ENCODE results near the gene CXCL13. TPM values are rescaled to one million over a fixed set of nuclear protein-coding genes. Genes with fewer than 3 reads are reported as not detected.

CXCL13 gene
- total RNA-seq, 1 donor from 2014 or later, result 1.0 TPM

- no peaks in the 10 kb centered on the region for H3K4me1 ChIP-seq (ENCODE audit: control insufficient read depth in 3 of 3, insufficient read depth in 3 of 3, low read length in 3 of 3)
- no peaks in the 10 kb centered on the region for H3K27me3 ChIP-seq (ENCODE audit: control insufficient read depth in 3 of 3, insufficient read depth in 3 of 3, low read length in 3 of 3)
- no peak overlapping the region for H3K9ac ChIP-seq (ENCODE audit: low read depth in 1 of 3, low read length in 3 of 3)
- H3K36me3 ChIP-seq (ENCODE audit: control insufficient read depth in 3 of 3, insufficient read depth in 3 of 3, low read length in 3 of 3), result no peaks in the 10 kb centered on the region
- no peak overlapping the region for H3K4me3 ChIP-seq (ENCODE audit: low read length in 3 of 3)
- H3K9me3 ChIP-seq (ENCODE audit: control insufficient read depth in 3 of 3, low read length in 3 of 3), result no peaks in the 10 kb centered on the region
- H3K27ac ChIP-seq (ENCODE audit: low read depth, low read length), result no peak overlapping the region
Observed at GRCh38 chr4:77600521-77601451, 4.8 kb upstream of the CXCL13 start.

GRCh38 chr4:77601614-77602187, 3.9 kb upstream of the CXCL13 start:
- no peaks in the 10 kb centered on the region for H3K4me1 ChIP-seq (ENCODE audit: control insufficient read depth in 3 of 3, insufficient read depth in 3 of 3, low read length in 3 of 3)
- no peak overlapping the region for H3K4me3 ChIP-seq (ENCODE audit: low read length in 3 of 3)
- no peaks in the 10 kb centered on the region for H3K36me3 ChIP-seq (ENCODE audit: control insufficient read depth in 3 of 3, insufficient read depth in 3 of 3, low read length in 3 of 3)
- no peaks in the 10 kb centered on the region for H3K9me3 ChIP-seq (ENCODE audit: control insufficient read depth in 3 of 3, low read length in 3 of 3)
- H3K9ac ChIP-seq (ENCODE audit: low read depth in 1 of 3, low read length in 3 of 3), result no peak overlapping the region
- H3K27me3 ChIP-seq (ENCODE audit: control insufficient read depth in 3 of 3, insufficient read depth in 3 of 3, low read length in 3 of 3), result no peaks in the 10 kb centered on the region
- no peak overlapping the region for H3K27ac ChIP-seq (ENCODE audit: low read depth, low read length)

- no peaks in the 10 kb centered on the region for H3K36me3 ChIP-seq (ENCODE audit: control insufficient read depth in 3 of 3, insufficient read depth in 3 of 3, low read length in 3 of 3)
- no peaks in the 10 kb centered on the region for H3K27me3 ChIP-seq (ENCODE audit: control insufficient read depth in 3 of 3, insufficient read depth in 3 of 3, low read length in 3 of 3)
- no peak overlapping the region for H3K27ac ChIP-seq (ENCODE audit: low read depth, low read length)
- H3K9me3 ChIP-seq (ENCODE audit: control insufficient read depth in 3 of 3, low read length in 3 of 3), result no peaks in the 10 kb centered on the region
- peak overlapping the region in 1 of 3 donors; percentile 17 for H3K4me3 ChIP-seq (ENCODE audit: low read length in 3 of 3)
- no peaks in the 10 kb centered on the region for H3K4me1 ChIP-seq (ENCODE audit: control insufficient read depth in 3 of 3, insufficient read depth in 3 of 3, low read length in 3 of 3)
- peak overlapping the region in 1 of 3 donors; percentile 5 for H3K9ac ChIP-seq (ENCODE audit: low read depth in 1 of 3, low read length in 3 of 3)
Observed at GRCh38 chr4:77613267-77613666, 7.6 kb downstream of the CXCL13 start.

- Histone ChIP-seq H3K4me3 (ENCODE audit: low read length in 3 of 3) (no peak overlapping the region), H3K9me3 (ENCODE audit: control insufficient read depth in 3 of 3, low read length in 3 of 3) (no peaks in the 10 kb centered on the region), H3K4me1 (ENCODE audit: control insufficient read depth in 3 of 3, insufficient read depth in 3 of 3, low read length in 3 of 3) (peaks cover 0 to 7% (median 0%) of the 10 kb centered on the region in 3 donors), H3K27ac (ENCODE audit: low read depth, low read length) (no peak overlapping the region), H3K27me3 (ENCODE audit: control insufficient read depth in 3 of 3, insufficient read depth in 3 of 3, low read length in 3 of 3) (no peaks in the 10 kb centered on the region), H3K9ac (ENCODE audit: low read depth in 1 of 3, low read length in 3 of 3) (no peak overlapping the region), H3K36me3 (ENCODE audit: control insufficient read depth in 3 of 3, insufficient read depth in 3 of 3, low read length in 3 of 3) (no peaks in the 10 kb centered on the region)
Observed at GRCh38 chr4:77615153-77615552, 9.5 kb downstream of the CXCL13 start.

GRCh38 chr4:77617203-77617602, 11.6 kb downstream of the CXCL13 start:
- Histone ChIP-seq H3K27me3 (ENCODE audit: control insufficient read depth in 3 of 3, insufficient read depth in 3 of 3, low read length in 3 of 3) (no peaks in the 10 kb centered on the region), H3K9me3 (ENCODE audit: control insufficient read depth in 3 of 3, low read length in 3 of 3) (no peaks in the 10 kb centered on the region), H3K4me1 (ENCODE audit: control insufficient read depth in 3 of 3, insufficient read depth in 3 of 3, low read length in 3 of 3) (peaks cover 0 to 7% (median 0%) of the 10 kb centered on the region in 3 donors), H3K4me3 (ENCODE audit: low read length in 3 of 3) (no peak overlapping the region), H3K36me3 (ENCODE audit: control insufficient read depth in 3 of 3, insufficient read depth in 3 of 3, low read length in 3 of 3) (no peaks in the 10 kb centered on the region), H3K27ac (ENCODE audit: low read depth, low read length) (no peak overlapping the region), H3K9ac (ENCODE audit: low read depth in 1 of 3, low read length in 3 of 3) (no peak overlapping the region)

- H3K27me3 ChIP-seq (ENCODE audit: control insufficient read depth in 3 of 3, insufficient read depth in 3 of 3, low read length in 3 of 3), result no peaks in the 10 kb centered on the region
- H3K36me3 ChIP-seq (ENCODE audit: control insufficient read depth in 3 of 3, insufficient read depth in 3 of 3, low read length in 3 of 3), result no peaks in the 10 kb centered on the region
- no peaks in the 10 kb centered on the region for H3K9me3 ChIP-seq (ENCODE audit: control insufficient read depth in 3 of 3, low read length in 3 of 3)
- no peak overlapping the region for H3K27ac ChIP-seq (ENCODE audit: low read depth, low read length)
- H3K4me1 ChIP-seq (ENCODE audit: control insufficient read depth in 3 of 3, insufficient read depth in 3 of 3, low read length in 3 of 3), result peaks cover 0 to 7% (median 0%) of the 10 kb centered on the region in 3 donors
- H3K4me3 ChIP-seq (ENCODE audit: low read length in 3 of 3), result peak overlapping the region; percentile 8 to 38 (median 32)
- no peak overlapping the region for H3K9ac ChIP-seq (ENCODE audit: low read depth in 1 of 3, low read length in 3 of 3)
Observed at GRCh38 chr4:77618383-77619241, 13.0 kb downstream of the CXCL13 start.

GRCh38 chr4:77619408-77619807, 13.8 kb downstream of the CXCL13 start:
- Histone ChIP-seq H3K27ac (ENCODE audit: low read depth, low read length) (no peak overlapping the region), H3K36me3 (ENCODE audit: control insufficient read depth in 3 of 3, insufficient read depth in 3 of 3, low read length in 3 of 3) (no peaks in the 10 kb centered on the region), H3K4me1 (ENCODE audit: control insufficient read depth in 3 of 3, insufficient read depth in 3 of 3, low read length in 3 of 3) (peaks cover 0 to 7% (median 0%) of the 10 kb centered on the region in 3 donors), H3K27me3 (ENCODE audit: control insufficient read depth in 3 of 3, insufficient read depth in 3 of 3, low read length in 3 of 3) (no peaks in the 10 kb centered on the region), H3K9me3 (ENCODE audit: control insufficient read depth in 3 of 3, low read length in 3 of 3) (no peaks in the 10 kb centered on the region), H3K4me3 (ENCODE audit: low read length in 3 of 3) (no peak overlapping the region), H3K9ac (ENCODE audit: low read depth in 1 of 3, low read length in 3 of 3) (no peak overlapping the region)

- Histone ChIP-seq H3K27me3 (ENCODE audit: control insufficient read depth in 3 of 3, insufficient read depth in 3 of 3, low read length in 3 of 3) (no peaks in the 10 kb centered on the region), H3K27ac (ENCODE audit: low read depth, low read length) (no peak overlapping the region), H3K9ac (ENCODE audit: low read depth in 1 of 3, low read length in 3 of 3) (no peak overlapping the region), H3K9me3 (ENCODE audit: control insufficient read depth in 3 of 3, low read length in 3 of 3) (no peaks in the 10 kb centered on the region), H3K4me1 (ENCODE audit: control insufficient read depth in 3 of 3, insufficient read depth in 3 of 3, low read length in 3 of 3) (peaks cover 0 to 7% (median 0%) of the 10 kb centered on the region in 3 donors), H3K4me3 (ENCODE audit: low read length in 3 of 3) (no peak overlapping the region), H3K36me3 (ENCODE audit: control insufficient read depth in 3 of 3, insufficient read depth in 3 of 3, low read length in 3 of 3) (no peaks in the 10 kb centered on the region)
Observed at GRCh38 chr4:77621254-77621653, 15.6 kb downstream of the CXCL13 start.

GRCh38 chr4:77623091-77623490, 17.5 kb downstream of the CXCL13 start:
- Histone ChIP-seq H3K9me3 (ENCODE audit: control insufficient read depth in 3 of 3, low read length in 3 of 3) (no peaks in the 10 kb centered on the region), H3K27me3 (ENCODE audit: control insufficient read depth in 3 of 3, insufficient read depth in 3 of 3, low read length in 3 of 3) (no peaks in the 10 kb centered on the region), H3K9ac (ENCODE audit: low read depth in 1 of 3, low read length in 3 of 3) (no peak overlapping the region), H3K27ac (ENCODE audit: low read depth, low read length) (no peak overlapping the region), H3K4me1 (ENCODE audit: control insufficient read depth in 3 of 3, insufficient read depth in 3 of 3, low read length in 3 of 3) (peaks cover 0 to 7% (median 0%) of the 10 kb centered on the region in 3 donors), H3K36me3 (ENCODE audit: control insufficient read depth in 3 of 3, insufficient read depth in 3 of 3, low read length in 3 of 3) (no peaks in the 10 kb centered on the region), H3K4me3 (ENCODE audit: low read length in 3 of 3) (no peak overlapping the region)

All from skeletal muscle tissue (tissue), 4 donors.